Aorta (tissue), 5 donors: ENCODE measurements around the gene RECQL5. TPM values are rescaled to one million over a fixed set of nuclear protein-coding genes. Genes with fewer than 3 reads are reported as not detected.
A peak's percentile ranks its signal among the peaks of the same experiment; 100 is the strongest.

ENCODE experiments used
- ATAC-seq: fragments of 200-7000 bp; cut with Tn5 transposase; one replicate; pipeline ENCODE4 v1.9.1; 2022; ENCODE audit warnings: moderate library complexity; ENCODE audit not compliant: low FRiP score
- DNase-seq, 2 donors: peaks; one replicate each; pipeline ENCODE4 v3.0.0-alpha.2; 2020
- H3K27ac ChIP-seq, 2 donors: one replicate each; pipeline ENCODE4 v1.5.1; 2013; ENCODE audit warnings: low read length in 2 of 2, mild to moderate bottlenecking in 2 of 2, moderate library complexity in 2 of 2, control low read depth in 1 of 2, inconsistent platforms in 1 of 2, low read depth in 1 of 2
- H3K27me3 ChIP-seq, 2 donors: one replicate each; pipeline ENCODE4 v1.6.1; 2013; ENCODE audit warnings: control low read depth in 1 of 2, low read length in 1 of 2, mild to moderate bottlenecking in 1 of 2, moderate library complexity in 1 of 2; ENCODE audit not compliant: insufficient read depth in 2 of 2, control insufficient read depth in 1 of 2
- H3K36me3 ChIP-seq, 2 donors: one replicate each; pipeline ENCODE4 v1.6.1; 2013; ENCODE audit warnings: control low read depth in 1 of 2, low read length in 1 of 2, mild to moderate bottlenecking in 1 of 2; ENCODE audit not compliant: insufficient read depth in 2 of 2, control insufficient read depth in 1 of 2
- H3K4me1 ChIP-seq, 2 donors: one replicate each; pipeline ENCODE4 v1.6.1; 2013; ENCODE audit warnings: low read length in 2 of 2, control low read depth in 1 of 2, mild to moderate bottlenecking in 1 of 2, moderate library complexity in 1 of 2; ENCODE audit not compliant: insufficient read depth in 2 of 2, control insufficient read depth in 1 of 2
- H3K4me3 ChIP-seq, 2 donors: one replicate each; pipeline ENCODE4 v1.5.1; 2013; ENCODE audit warnings: low read length in 2 of 2, control low read depth in 1 of 2, mild to moderate bottlenecking in 1 of 2
- H3K9me3 ChIP-seq: one replicate; pipeline ENCODE4 v1.6.1; 2013; ENCODE audit warnings: mild to moderate bottlenecking, low read length; ENCODE audit not compliant: control insufficient read depth
- WGBS, 2 donors: extraction: QIAGEN DNeasy Blood & Tissue Kit; methylation state at CpG; one replicate each; pipeline ENCODE4 v1.1.7; 2013; 5-methylcytosine and 5-hydroxymethylcytosine counted together
- intact Hi-C, 2 donors: fragments of 100-400 bp; cut with DNase I; formaldehyde crosslinking; loops; one replicate each; pipeline versions ENCODE4 v1.14.2 to v1.15.0; 2022
- polyA plus RNA-seq, 2 donors: library from polyadenylated mRNA; stranded (reverse); fragments of 200-250 nt; gene quantifications; one replicate each; pipeline ENCODE4 v1.2.3, GENCODE V29; 2013
- total RNA-seq, 2 donors: library from RNA; stranded (reverse); fragmentation: NEBNext Ultra II Directional; extraction: Animal tissue kit (Norgen Biotek cat#: 25700); gene quantifications; one replicate each; pipeline ENCODE4 v1.2.1, GENCODE V29; 2021
- donor health status: healthy with polysubstance abuse.
- donor health status: Bipolar disorder and iron deficiency.
- donor health status: DM: no; HTN: no; CAD: no.
- donor health status: DM: no; HTN: no; CAD: no.
- donor health status: DM: yes; HTN: yes; CAD: no.

Gene RECQL5
- total and polyA plus RNA-seq, 4 donors = 3.3 to 40.6 (median 18.8) TPM

DNA sequence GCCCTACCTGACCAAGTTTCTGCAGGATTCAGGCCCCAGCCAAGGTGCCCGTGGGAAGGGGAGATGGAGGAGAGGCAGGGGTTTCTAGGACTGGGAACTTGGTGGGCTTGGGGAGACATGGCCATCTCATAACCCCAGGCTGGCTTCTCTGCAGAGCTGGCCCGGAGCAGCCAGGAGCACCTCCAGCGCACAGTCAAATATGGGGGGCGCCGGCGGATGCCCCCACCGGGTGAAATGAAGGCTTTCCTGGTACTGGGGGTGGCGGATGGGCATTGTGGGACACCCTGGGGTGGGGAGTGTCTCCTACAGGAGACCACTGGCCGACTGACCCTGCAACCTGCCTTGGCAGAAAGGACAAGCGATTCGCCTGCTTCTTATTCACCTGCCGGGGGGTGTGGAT lies 42.9 kb downstream of the RECQL5 start:
- ATAC-seq (no peak), DNase-seq (no peak)
- intact Hi-C loops = no loop called here
- Histone ChIP-seq H3K27ac (no peak overlapping the region), H3K9me3 (no peaks in the 10 kb centered on the region), H3K36me3 (no peaks in the 10 kb centered on the region), H3K4me1 (no peaks in the 10 kb centered on the region), H3K4me3 (no peak overlapping the region), H3K27me3 (no peaks in the 10 kb centered on the region)
- 87 to 90% methylated on average over 12 of the region's 12 CpGs for WGBS, 2 donors

DNA sequence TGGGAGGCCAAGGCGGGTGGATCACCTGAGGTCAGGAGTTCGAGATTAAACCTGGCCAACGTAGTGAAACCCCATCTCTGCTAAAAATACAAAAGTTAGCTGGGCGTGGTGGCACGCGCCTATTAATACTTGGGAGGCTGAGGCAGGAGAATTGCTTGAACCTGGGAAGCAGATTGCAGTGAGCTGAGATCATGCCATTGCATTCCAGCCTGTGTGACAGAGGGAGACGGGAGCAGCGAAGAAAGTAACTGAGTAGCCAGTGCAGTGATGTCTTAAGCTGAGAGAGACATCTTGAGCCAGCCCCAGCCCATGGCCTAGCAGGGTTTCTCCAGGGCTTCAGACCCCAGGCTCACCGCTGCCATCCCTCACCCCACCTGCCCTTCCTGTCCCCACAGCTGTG lies 43.6 kb downstream of the RECQL5 start:
- H3K36me3 ChIP-seq = no peaks in the 10 kb centered on the region
- DNase-seq = no peak
- 56 to 60% methylated on average over 9 of the region's 9 CpGs for WGBS, 2 donors
- no peaks in the 10 kb centered on the region for H3K27me3 ChIP-seq
- no peaks in the 10 kb centered on the region for H3K4me1 ChIP-seq
- no peak overlapping the region for H3K4me3 ChIP-seq
- no peaks in the 10 kb centered on the region for H3K9me3 ChIP-seq
- intact Hi-C loops = no loop called here
- no peak for ATAC-seq
- H3K27ac ChIP-seq = no peak overlapping the region

DNA sequence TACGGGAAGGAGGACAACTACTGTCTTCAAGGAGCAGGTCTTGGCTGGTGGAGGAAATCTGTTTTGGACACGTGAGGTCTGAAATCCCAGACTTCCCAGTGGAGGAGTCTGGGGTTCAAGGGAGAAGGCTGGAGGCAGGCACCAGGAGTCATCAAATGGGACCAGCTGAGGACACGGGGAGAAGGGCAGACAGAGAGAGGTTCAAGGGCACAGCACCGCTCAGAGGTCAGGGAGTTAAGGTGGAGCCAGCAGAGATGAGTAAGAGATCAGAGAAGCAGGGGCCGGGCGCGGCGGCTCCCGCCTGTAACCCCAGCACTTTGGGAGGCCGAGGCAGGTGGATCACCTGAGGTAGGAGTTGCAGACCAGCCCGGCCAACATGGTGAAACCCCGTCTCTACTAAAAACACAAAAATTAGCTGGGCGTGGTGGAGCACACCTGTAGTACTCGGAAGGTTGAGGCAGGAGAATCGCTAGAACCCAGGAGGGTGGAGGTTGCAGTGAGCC lies 44.1 kb downstream of the RECQL5 start:
- 92% methylated on average over 15 of the region's 15 CpGs for WGBS, 2 donors
- no peak overlapping the region for H3K27ac ChIP-seq
- H3K4me3 ChIP-seq = no peak overlapping the region
- H3K9me3 ChIP-seq = no peaks in the 10 kb centered on the region
- no peaks in the 10 kb centered on the region for H3K4me1 ChIP-seq
- H3K27me3 ChIP-seq = no peaks in the 10 kb centered on the region
- ATAC-seq (no peak), DNase-seq (no peak)
- no peaks in the 10 kb centered on the region for H3K36me3 ChIP-seq
- intact Hi-C loops = no loop called here

- 68 to 69% methylated on average over 8 of the region's 8 CpGs for WGBS, 2 donors
These were observed 44.9 kb downstream of the RECQL5 start for GRCh38 chr17:75622076-75622475.

GRCh38 chr17:75621489-75621888 lies 45.5 kb downstream of the RECQL5 start:
- DNase-seq (no peak), ATAC-seq (no peak)
- Histone ChIP-seq H3K36me3 (no peaks in the 10 kb centered on the region), H3K27me3 (no peaks in the 10 kb centered on the region), H3K4me1 (no peaks in the 10 kb centered on the region), H3K27ac (no peak overlapping the region), H3K4me3 (no peak overlapping the region), H3K9me3 (no peaks in the 10 kb centered on the region)
- WGBS, 2 donors = 81 to 83% methylated on average over 4 of the region's 4 CpGs
- intact Hi-C loops = no loop called here

More at GRCh38 chr17:75622076-75622475, 44.9 kb downstream of the RECQL5 start:
- H3K36me3 ChIP-seq = no peaks in the 10 kb centered on the region
- intact Hi-C loops = no loop called here
- H3K27ac ChIP-seq = no peak overlapping the region
- no peaks in the 10 kb centered on the region for H3K27me3 ChIP-seq
- no peak overlapping the region for H3K4me3 ChIP-seq
- no peaks in the 10 kb centered on the region for H3K9me3 ChIP-seq
- ATAC-seq = no peak
- H3K4me1 ChIP-seq = no peaks in the 10 kb centered on the region
- no peak for DNase-seq

DNA sequence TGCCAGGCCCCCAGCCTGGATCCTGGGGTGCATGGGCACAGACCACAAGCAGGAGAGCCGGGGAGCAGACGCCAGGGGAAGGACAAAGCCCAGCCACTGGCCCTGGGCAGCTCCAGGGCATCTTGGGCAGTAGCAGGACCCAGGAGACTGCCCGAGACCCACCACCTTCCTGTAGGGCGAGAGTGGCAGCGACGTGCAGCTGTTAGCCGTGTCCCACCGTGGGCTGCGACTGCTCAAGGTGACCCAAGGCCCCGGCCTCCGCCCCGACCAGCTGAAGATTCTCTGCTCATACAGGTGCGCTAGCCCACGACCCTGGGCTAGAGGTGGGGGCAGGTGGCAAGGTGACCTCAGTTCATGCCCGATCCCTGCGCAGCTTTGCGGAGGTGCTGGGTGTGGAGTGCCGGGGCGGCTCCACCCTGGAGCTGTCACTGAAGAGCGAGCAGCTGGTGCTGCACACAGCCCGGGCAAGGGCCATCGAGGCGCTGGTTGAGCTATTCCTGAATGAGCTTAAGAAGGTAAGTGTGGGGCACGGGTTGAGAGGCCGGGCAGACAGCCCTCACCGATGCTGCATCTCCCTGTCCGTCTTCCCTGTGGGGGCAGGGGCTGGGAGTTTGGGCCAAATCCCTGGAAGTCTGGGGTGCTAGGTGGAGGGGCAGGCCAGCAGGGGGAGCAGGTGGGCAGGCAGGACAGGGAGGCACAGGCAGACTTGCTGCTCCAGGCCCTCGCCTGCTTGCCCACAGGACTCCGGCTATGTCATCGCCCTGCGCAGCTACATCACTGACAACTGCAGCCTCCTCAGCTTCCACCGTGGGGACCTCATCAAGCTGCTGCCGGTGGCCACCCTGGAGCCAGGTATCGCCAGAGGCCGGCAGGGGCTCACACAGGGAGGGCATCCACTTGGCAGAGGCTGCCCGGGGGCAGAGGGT lies 47.2 kb downstream of the RECQL5 start:
- Histone ChIP-seq H3K4me1 (no peaks in the 10 kb centered on the region), H3K4me3 (no peak overlapping the region), H3K36me3 (no peaks in the 10 kb centered on the region), H3K27ac (no peak overlapping the region), H3K9me3 (no peaks in the 10 kb centered on the region), H3K27me3 (no peaks in the 10 kb centered on the region)
- no peak for ATAC-seq
- 74 to 79% methylated on average over 35 to 36 of the region's 36 CpGs for WGBS, 2 donors
- no peak for DNase-seq
- intact Hi-C loops = no loop called here

GRCh38 chr17:75617675-75618074 lies 49.3 kb downstream of the RECQL5 start:
- Histone ChIP-seq H3K9me3 (no peaks in the 10 kb centered on the region), H3K36me3 (no peaks in the 10 kb centered on the region), H3K27me3 (no peaks in the 10 kb centered on the region), H3K27ac (no peak overlapping the region), H3K4me3 (no peak overlapping the region), H3K4me1 (no peaks in the 10 kb centered on the region)
- WGBS, 2 donors = 91 to 93% methylated on average over 11 of the region's 11 CpGs
- intact Hi-C loops = no loop called here
- ATAC-seq = no peak
- no peak for DNase-seq

GRCh38 chr17:75617218-75617617 lies 49.7 kb downstream of the RECQL5 start:
- ATAC-seq (no peak), DNase-seq (no peak)
- H3K27ac ChIP-seq = no peak overlapping the region
- H3K4me3 ChIP-seq = no peak overlapping the region
- intact Hi-C loops = no loop called here
- H3K27me3 ChIP-seq = no peaks in the 10 kb centered on the region
- H3K9me3 ChIP-seq = no peaks in the 10 kb centered on the region
- no peaks in the 10 kb centered on the region for H3K36me3 ChIP-seq
- 91 to 93% methylated on average over 16 of the region's 16 CpGs for WGBS, 2 donors
- no peaks in the 10 kb centered on the region for H3K4me1 ChIP-seq

- Histone ChIP-seq H3K9me3 (no peaks in the 10 kb centered on the region), H3K4me1 (no peaks in the 10 kb centered on the region), H3K27me3 (no peaks in the 10 kb centered on the region), H3K36me3 (no peaks in the 10 kb centered on the region), H3K27ac (no peak overlapping the region), H3K4me3 (no peak overlapping the region)
- ATAC-seq = no peak
- intact Hi-C loops = no loop called here
- DNase-seq = peak in 1 of 2 donors; percentile 44
- WGBS, 2 donors = 92 to 93% methylated on average over 23 to 24 of the region's 24 CpGs
These were observed 50.3 kb downstream of the RECQL5 start for GRCh38 chr17:75616521-75617122.
